Measurements from ENCODE around the gene GALNT10. TPM values are rescaled to one million over a fixed set of nuclear protein-coding genes. Genes with fewer than 3 reads are reported as not detected.

GALNT10 gene
- total and polyA plus RNA-seq, 9 of the 15 experiments (the other 6 are each of a cell fraction or from before 2014, with no cell fraction given), result 4.6 to 37.1 (median 13.3) TPM

DNA sequence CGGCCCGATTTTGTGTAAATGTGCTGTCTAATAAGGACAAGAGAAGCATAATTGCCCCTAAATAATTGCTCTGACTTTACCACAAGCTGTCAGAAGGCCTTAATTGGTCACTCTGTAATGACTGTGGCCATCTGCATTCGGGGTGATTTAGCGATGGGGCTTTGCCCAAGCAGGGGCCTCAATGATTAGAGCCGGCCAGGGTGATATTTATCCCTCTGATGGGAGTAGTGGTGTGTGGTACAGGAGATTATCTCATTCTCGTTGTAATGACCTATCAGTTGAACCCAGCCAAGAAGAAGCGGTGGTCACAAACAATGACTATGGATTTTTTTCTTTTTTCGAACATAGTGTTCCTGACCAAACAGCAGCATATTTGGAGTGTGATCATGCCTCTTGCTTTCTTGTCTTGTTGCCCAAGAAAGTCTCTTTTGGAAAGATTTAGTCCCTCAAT is 183.2 kb downstream of the GALNT10 start:
- no peaks in the 10 kb centered on the region for H3K27me3 ChIP-seq (ENCODE audit: control insufficient read depth in 2 of 2, insufficient read depth in 2 of 2, low read length in 2 of 2)
- TF ChIP-seq, protein P1, sequence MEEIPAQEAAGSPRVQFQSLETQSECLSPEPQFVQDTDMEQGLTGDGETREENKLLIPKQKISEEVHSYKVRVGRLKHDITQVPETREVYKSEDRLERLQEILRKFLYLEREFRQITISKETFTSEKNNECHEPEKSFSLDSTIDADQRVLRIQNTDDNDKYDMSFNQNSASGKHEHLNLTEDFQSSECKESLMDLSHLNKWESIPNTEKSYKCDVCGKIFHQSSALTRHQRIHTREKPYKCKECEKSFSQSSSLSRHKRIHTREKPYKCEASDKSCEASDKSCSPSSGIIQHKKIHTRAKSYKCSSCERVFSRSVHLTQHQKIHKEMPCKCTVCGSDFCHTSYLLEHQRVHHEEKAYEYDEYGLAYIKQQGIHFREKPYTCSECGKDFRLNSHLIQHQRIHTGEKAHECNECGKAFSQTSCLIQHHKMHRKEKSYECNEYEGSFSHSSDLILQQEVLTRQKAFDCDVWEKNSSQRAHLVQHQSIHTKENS (CRISPR knock-in tag; IDR thresholded peaks at IDR 0.05), result no peak
- TF ChIP-seq ZNF696 (CRISPR knock-in tag; conservative IDR thresholded peaks at IDR 0.05), result no peak
- TF ChIP-seq TGIF2 (CRISPR knock-in tag; IDR thresholded peaks at IDR 0.05), result no peak
- no peak for TF ChIP-seq TAF15 (IDR thresholded peaks at IDR 0.05; ENCODE audit: low read depth, low read length)
- TF ChIP-seq, protein P2, sequence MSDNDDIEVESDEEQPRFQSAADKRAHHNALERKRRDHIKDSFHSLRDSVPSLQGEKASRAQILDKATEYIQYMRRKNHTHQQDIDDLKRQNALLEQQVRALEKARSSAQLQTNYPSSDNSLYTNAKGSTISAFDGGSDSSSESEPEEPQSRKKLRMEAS (CRISPR knock-in tag; IDR thresholded peaks at IDR 0.05), result no peak
- TF ChIP-seq TCFL5 (CRISPR knock-in tag; conservative IDR thresholded peaks at IDR 0.05), result no peak
- TF ChIP-seq, protein P3, sequence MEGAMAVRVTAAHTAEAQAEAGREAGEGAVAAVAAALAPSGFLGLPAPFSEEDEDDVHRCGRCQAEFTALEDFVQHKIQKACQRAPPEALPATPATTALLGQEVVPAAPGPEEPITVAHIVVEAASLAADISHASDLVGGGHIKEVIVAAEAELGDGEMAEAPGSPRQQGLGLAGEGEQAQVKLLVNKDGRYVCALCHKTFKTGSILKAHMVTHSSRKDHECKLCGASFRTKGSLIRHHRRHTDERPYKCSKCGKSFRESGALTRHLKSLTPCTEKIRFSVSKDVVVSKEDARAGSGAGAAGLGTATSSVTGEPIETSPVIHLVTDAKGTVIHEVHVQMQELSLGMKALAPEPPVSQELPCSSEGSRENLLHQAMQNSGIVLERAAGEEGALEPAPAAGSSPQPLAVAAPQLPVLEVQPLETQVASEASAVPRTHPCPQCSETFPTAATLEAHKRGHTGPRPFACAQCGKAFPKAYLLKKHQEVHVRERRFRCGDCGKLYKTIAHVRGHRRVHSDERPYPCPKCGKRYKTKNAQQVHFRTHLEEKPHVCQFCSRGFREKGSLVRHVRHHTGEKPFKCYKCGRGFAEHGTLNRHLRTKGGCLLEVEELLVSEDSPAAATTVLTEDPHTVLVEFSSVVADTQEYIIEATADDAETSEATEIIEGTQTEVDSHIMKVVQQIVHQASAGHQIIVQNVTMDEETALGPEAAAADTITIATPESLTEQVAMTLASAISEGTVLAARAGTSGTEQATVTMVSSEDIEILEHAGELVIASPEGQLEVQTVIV (CRISPR knock-in tag; IDR thresholded peaks at IDR 0.05; ENCODE audit: borderline replicate concordance), result no peak
- no peak for TF ChIP-seq GTF2E2 (tag; IDR thresholded peaks at IDR 0.05)
- no peak for TF ChIP-seq L3MBTL2 (IDR thresholded peaks at IDR 0.05)
- no peak for TF ChIP-seq RBM17 (IDR thresholded peaks at IDR 0.05; ENCODE audit: borderline replicate concordance, low read depth, low read length)
- TF ChIP-seq, protein P4, sequence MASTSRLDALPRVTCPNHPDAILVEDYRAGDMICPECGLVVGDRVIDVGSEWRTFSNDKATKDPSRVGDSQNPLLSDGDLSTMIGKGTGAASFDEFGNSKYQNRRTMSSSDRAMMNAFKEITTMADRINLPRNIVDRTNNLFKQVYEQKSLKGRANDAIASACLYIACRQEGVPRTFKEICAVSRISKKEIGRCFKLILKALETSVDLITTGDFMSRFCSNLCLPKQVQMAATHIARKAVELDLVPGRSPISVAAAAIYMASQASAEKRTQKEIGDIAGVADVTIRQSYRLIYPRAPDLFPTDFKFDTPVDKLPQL (IDR thresholded peaks at IDR 0.05; ENCODE audit: extremely low read depth, insufficient read length), result no peak
- TF ChIP-seq MAFG (tag; conservative IDR thresholded peaks at IDR 0.05), result peak; percentile 86
- TF ChIP-seq, protein P5, sequence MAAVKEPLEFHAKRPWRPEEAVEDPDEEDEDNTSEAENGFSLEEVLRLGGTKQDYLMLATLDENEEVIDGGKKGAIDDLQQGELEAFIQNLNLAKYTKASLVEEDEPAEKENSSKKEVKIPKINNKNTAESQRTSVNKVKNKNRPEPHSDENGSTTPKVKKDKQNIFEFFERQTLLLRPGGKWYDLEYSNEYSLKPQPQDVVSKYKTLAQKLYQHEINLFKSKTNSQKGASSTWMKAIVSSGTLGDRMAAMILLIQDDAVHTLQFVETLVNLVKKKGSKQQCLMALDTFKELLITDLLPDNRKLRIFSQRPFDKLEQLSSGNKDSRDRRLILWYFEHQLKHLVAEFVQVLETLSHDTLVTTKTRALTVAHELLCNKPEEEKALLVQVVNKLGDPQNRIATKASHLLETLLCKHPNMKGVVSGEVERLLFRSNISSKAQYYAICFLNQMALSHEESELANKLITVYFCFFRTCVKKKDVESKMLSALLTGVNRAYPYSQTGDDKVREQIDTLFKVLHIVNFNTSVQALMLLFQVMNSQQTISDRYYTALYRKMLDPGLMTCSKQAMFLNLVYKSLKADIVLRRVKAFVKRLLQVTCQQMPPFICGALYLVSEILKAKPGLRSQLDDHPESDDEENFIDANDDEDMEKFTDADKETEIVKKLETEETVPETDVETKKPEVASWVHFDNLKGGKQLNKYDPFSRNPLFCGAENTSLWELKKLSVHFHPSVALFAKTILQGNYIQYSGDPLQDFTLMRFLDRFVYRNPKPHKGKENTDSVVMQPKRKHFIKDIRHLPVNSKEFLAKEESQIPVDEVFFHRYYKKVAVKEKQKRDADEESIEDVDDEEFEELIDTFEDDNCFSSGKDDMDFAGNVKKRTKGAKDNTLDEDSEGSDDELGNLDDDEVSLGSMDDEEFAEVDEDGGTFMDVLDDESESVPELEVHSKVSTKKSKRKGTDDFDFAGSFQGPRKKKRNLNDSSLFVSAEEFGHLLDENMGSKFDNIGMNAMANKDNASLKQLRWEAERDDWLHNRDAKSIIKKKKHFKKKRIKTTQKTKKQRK (IDR thresholded peaks at IDR 0.05; ENCODE audit: borderline replicate concordance, low read depth, low read length), result no peak
- peak; percentile 84 for TF ChIP-seq NFE2 (IDR thresholded peaks at IDR 0.05; ENCODE audit: low read depth)

More for the DNA sequence above, 183.2 kb downstream of the GALNT10 start:
- Histone ChIP-seq H3K27ac (ENCODE audit: extremely low read depth, low read depth, low read length) (peak overlapping the region; percentile 76), H3K9me1 (ENCODE audit: control insufficient read depth, insufficient read depth, low read length) (peaks cover 5% of the 10 kb centered on the region), H3K36me3 (ENCODE audit: control insufficient read depth, insufficient read depth, low read length) (peaks cover 13% of the 10 kb centered on the region; the same call in 2 of the 3 replicates), H2AFZ (ENCODE audit: low read depth, low read length) (peak overlapping the region; percentile 5), H3K4me3 (no peak overlapping the region), H3K4me1 (replicated peaks in 1 of 2; ENCODE audit: control insufficient read depth in 2 of 2, insufficient read depth in 2 of 2, low read length in 2 of 2) (peaks cover 10 to 53% of the 10 kb centered on the region in 2 experiments; a peak in 4 of 5 replicates), H3K9ac (ENCODE audit: insufficient read depth in 1 of 2, low read depth in 2 of 2, low read length in 2 of 2) (peak overlapping the region in 1 of 2 experiments; percentile 37; a peak in 2 of 4 replicates), H4K20me1 (replicated peaks; ENCODE audit: control insufficient read depth, insufficient read depth, low read length) (no peaks in the 10 kb centered on the region), H3K79me2 (ENCODE audit: control insufficient read depth, insufficient read depth, low read length) (no peaks in the 10 kb centered on the region), H3K9me3 (replicated peaks; ENCODE audit: control insufficient read depth, insufficient read depth, low read depth, low read length) (no peaks in the 10 kb centered on the region), H3K4me2 (ENCODE audit: insufficient read depth, low read length) (peak overlapping the region; percentile 60)
- in situ Hi-C loops (cut with MboI), result no loop called here
- ChIA-PET CTCF (ENCODE audit: low intra/inter-chr PET ratio) (no interaction called here), POLR2A (interaction anchor here (0.6 to 1.7 kb wide), 7 partner anchors 11 to 570 kb away, joined by 3 to 7 read pairs (median 3); no protein-coding TSS in a partner anchor)
- no TSS peak for BruUV-seq (replicated peaks)
- ATAC-seq (peak; percentile 88), DNase-seq (ENCODE audit: extremely low read depth in 1 of 4, low spot score in 3 of 4) (peak; percentile 42 to 86 (median 68)), FAIRE-seq (peak; percentile 95)
- 0% methylated on average over 8 of the region's 8 CpGs for WGBS (ENCODE audit: insufficient coverage, low coverage, missing lambda C conversion rate)
- intact Hi-C loops (cut with micrococcal nuclease), result no loop called here

Data from K562 (cell line).